ENCODE data around the gene KCNQ5.
"Not testable (repeated sequence)": the region's sequence is repeated elsewhere in the genome, so short reads cannot be mapped to it uniquely, and the experiment has no call there.

Gene KCNQ5

DNA sequence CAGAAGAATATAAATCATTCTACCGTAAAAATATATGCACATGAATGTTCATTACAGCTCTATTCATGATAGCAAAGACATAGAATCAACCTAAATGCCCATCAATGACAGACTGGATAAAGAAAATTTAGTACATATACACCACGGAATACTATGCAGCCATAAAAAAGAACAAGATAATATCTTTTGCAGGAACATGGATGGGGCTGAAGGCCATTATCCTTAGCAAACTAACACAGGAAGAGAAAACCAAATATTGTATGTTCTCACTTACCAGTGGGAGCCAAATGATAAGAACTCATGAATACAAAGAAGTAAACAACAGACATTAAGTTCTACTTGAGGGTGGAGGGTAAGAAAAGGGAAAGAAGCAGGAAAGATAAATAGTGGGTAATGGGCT lies 595.0 kb downstream of the KCNQ5 start:
- no peak for DNase-seq

DNA sequence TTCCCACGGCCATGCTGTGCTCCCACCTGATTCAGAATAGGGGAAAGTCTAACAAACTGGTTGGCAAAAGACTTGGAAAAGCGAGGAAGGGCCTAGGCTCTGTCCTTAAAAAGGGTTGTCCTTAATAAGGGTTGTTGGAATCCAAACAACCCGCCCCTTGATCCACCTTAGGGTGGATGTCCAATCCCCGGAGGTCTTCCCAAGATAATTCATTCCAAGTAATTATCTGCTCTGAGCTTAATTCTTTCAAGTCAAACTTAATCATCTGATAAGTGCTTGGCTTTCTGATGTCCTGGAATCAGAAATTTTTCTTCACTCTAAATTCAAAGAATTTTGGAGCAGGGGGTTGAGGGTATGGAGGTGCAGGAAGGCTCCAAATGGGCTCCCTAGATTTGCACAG lies 603.5 kb downstream of the KCNQ5 start, which contains the start of gene KHDC1L:
Gene KHDC1L (minus strand): TSS at position 101 of the 400 bp plus-strand sequence. CDS start 88 bp downstream, at position 13.
- no peak for DNase-seq

DNA sequence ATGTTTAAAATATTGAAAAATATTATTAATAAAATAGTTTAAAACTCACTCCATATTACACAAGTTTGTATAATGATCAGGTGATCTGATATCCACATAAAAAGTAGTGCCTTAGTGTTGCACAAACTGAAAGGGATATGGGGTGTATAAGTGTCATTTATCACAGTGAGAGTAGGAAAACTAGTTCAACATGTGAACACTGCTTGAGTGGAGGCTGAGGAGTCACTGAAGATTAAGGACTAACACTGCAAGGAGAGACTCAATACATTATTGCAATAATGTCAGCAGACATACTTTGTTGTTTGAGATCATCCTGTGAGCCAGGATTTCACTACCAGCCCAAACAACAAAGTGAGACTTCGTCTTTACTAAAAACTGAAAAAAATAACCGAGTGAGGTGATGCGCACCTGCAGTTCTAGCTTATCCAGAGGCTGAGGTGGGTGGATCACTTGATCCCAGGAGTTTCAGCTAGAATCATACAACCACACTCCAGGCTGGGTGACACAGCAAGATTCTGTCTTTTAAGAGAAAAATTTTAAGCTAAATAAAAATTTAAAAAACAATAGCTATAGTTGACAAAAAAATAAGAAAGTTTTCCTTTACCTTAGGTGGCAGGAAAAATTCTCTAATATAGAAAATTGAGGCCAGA lies 605.9 kb downstream of the KCNQ5 start:
- DNase-seq, result no peak

DNA sequence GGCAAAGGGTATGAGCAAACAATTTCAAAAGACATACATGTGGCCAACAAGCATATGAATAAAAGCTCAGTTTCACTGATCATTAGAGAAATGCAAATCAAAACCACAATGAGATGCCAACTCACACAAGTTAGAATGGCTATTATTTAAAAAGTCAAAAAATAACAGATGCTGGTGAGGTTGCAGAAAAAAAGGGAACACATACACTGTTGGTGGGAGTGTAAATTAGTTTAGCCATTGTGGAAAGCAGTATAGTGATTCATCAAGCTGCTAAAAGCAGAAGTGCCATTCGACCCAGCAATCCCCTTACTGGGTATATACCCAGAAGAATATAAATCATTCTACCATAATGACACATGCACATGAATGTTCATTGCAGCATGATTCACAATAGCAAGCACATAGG lies 610.1 kb downstream of the KCNQ5 start:
- DNase-seq, result no peak

DNA sequence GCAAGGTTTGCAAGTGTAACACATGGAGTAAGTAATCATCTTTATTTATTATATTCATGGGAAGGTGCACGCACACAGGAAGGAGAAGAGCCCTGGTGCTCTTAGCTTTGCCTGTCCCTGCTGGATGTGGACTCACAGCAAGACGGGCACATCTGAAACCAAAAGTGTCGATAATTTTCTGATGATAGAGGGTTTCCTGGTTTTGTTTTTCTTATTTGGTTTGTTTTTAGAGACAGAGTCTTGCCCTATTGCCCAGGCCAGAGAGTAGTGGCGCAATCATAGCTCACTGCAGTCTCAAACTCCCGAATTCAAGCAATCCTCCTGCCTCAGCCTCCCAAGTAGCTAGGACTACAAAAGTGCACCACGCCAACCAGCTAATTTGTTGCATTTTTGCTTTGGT lies 611.2 kb downstream of the KCNQ5 start:
- DNase-seq, result no peak

DNA sequence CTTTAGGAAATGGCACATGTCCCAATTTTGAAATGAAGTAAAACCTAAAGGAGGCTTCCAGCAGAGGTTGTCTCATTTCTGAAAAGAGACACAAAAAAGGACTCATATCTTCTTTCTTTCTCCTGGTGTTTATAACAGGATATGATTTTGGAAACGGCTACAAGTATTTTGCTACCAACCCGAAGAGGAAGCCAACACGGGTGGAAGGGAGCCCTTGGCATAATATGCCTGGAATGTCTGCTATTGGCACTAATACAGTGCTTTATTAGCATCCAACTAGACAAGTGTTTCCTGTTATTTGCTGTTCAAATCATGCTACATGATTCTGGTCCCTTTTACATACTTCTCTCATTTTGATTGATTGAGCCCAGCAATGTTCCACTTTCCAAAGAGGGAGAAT lies 612.1 kb downstream of the KCNQ5 start:
- DNase-seq, result not testable (repeated sequence)

DNA sequence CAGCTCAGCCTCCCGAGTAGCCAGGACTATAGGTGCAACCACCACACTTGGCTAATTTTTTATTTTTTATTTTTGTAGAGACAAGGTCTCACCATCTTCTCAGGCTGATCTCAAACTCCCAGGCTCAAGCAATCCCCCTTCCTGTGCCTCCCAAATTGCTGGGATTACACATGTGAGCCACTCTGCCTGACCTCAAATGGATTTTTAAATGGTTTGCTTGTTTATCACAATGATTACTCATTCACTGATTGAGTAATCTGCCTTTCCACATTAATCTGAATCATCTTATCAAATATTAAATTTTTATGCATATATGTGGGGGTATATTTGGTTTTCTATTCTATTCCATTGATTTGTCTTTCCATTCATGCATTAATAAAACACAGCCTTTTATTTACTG lies 612.9 kb downstream of the KCNQ5 start:
- DNase-seq, result no peak

DNA sequence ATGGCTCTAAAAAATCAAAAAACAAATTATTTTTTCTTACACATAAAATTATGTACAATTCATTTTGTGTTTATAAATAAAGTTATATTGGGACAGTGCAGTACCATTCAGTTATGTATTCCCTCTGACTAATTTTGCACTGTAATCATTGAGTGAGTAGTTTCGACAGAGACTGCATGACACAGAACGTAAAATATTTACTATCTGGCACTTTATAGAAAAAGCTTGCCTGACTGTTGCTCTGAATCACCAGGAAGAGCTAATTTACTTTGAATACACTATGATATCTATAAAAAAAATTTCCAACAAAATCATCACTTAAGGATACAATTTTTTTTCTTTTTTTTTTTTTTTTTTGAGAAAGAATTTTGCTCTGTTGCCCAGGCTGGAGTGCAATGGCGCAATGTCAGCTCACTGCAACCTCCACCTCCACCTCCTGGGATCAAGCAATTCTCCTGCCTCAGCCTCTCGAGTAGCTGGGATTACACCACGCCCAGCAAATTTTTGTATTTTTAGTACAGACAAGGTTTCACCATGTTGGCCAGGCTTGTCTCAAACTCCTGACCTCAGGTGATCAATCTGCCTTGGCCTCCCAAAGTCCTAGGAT lies 614.4 kb downstream of the KCNQ5 start:
- no peak for DNase-seq

DNA sequence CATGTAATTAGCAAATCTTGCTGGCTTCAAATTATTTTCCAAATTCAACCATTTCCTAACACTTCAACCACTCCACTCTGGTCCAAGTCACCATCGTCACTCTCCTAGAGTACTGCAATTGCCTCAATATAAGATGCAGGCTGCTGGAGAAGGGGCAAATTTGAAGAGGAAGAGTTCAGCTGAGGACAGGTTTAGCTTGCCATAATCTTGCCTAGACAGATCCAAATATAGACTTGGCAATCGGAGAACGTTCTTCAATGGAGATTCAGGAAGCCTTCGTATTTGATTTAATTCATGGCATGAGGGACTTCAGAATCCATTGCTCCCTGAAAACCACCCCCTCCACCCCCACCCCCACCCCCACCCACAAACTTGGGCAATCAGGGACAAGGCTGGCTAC lies 618.9 kb downstream of the KCNQ5 start:
- no peak for DNase-seq

DNA sequence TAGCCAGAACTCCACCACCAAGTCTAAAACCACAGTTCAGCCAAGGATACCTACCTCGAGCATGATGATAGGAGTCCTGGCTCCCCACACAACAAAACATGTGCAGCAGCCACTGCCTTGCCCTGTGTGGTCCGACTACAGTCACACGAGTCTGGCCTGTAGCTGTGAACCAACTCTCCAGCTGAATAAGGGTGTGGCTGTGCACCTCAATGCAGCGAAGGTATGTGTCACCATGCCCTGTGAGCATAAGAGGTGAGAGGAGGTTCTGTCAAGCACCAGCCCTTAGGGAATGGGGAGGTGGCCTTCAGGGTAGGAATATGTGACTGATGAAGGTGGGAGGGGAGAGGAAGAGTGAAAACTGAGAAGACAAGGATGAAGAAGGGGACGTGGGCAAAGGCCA lies 620.1 kb downstream of the KCNQ5 start:
- no peak for DNase-seq

Data from stimulated activated CD4-positive, alpha-beta T cell treated with anti-CD3 and anti-CD28 coated beads, Interleukin-2, amount 100 ng/mL, for 48 hours (primary cell).